ENCODE results near the gene UPK2.

Gene UPK2

GRCh38 chr11:118915941-118916841 is 39.9 kb upstream of the UPK2 start:
- Histone ChIP-seq H3K27ac (peak overlapping the region; percentile 85), H3K36me3 (ENCODE audit: insufficient read depth, low read length) (no peaks in the 10 kb centered on the region), H3K4me3 (no peak overlapping the region), H3K9ac (ENCODE audit: insufficient read length) (no peak overlapping the region), H3K9me3 (ENCODE audit: low read depth, low read length) (no peaks in the 10 kb centered on the region)
- TF ChIP-seq POLR2AphosphoS5 (IDR thresholded peaks at IDR 0.05; ENCODE audit: borderline replicate concordance, low read depth, low read length) (no peak), EZH2 (IDR thresholded peaks at IDR 0.05) (no peak), FOXP2 (optimal IDR thresholded peaks at IDR 0.05; ENCODE audit: control extremely low read depth, extremely low read length, insufficient read depth) (no peak)
- no peak for DNase-seq (ENCODE audit: low read depth, low spot score)

- H3K4me3 ChIP-seq, result peak overlapping the region; percentile 71; the same call in 1 of the 2 replicates
- H3K27ac ChIP-seq, result peak overlapping the region; percentile 85
- no peak for TF ChIP-seq FOXP2 (optimal IDR thresholded peaks at IDR 0.05; ENCODE audit: control extremely low read depth, extremely low read length, insufficient read depth)
- H3K36me3 ChIP-seq (ENCODE audit: insufficient read depth, low read length), result no peaks in the 10 kb centered on the region
- no peak for DNase-seq (ENCODE audit: low read depth, low spot score)
- H3K9me3 ChIP-seq (ENCODE audit: low read depth, low read length), result no peaks in the 10 kb centered on the region
- no peak overlapping the region for H3K9ac ChIP-seq (ENCODE audit: insufficient read length)
These were observed 39.2 kb upstream of the UPK2 start for GRCh38 chr11:118916842-118917388.

DNA sequence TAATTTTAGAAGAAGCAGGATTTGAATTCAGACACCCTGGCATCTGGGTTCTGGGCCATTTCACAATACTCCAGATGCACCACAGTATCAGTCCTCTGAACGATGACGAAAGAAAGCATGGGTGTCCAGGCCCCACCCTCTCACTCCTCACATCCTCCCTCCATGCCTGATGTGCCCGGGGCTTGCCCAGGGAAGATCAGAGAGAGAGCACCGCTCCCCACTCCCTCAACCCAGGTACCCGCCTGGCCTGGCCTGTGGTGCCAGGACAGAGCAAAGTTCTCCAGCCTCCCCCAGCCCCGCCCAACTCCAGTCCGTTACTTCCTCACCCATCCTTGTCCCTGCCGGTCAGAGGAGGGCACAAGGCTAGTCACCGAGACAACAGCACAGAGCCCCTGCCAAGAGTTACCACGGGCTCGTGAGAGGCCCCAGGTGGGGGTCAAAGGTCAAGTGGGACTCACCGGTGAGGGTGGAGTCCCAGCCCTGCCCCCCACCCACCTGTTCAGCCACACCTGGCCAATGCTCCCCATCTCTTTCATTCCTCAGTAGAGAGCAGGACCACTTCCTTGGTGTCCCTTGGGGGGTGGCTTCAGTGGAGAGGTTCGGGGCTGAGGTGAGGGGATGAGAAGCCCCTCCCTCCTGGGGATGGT is 38.5 kb upstream of the UPK2 start:
- peak overlapping the region; percentile 23 for H3K9ac ChIP-seq (ENCODE audit: insufficient read length)
- TF ChIP-seq POLR2AphosphoS5 (IDR thresholded peaks at IDR 0.05; ENCODE audit: borderline replicate concordance, low read depth, low read length) (no peak), EZH2 (IDR thresholded peaks at IDR 0.05) (no peak), FOXP2 (optimal IDR thresholded peaks at IDR 0.05; ENCODE audit: control extremely low read depth, extremely low read length, insufficient read depth) (no peak)
- DNase-seq (ENCODE audit: low read depth, low spot score), result no peak
- peak overlapping the region; percentile 85 for H3K27ac ChIP-seq
- H3K9me3 ChIP-seq (ENCODE audit: low read depth, low read length), result no peaks in the 10 kb centered on the region
- H3K36me3 ChIP-seq (ENCODE audit: insufficient read depth, low read length), result no peaks in the 10 kb centered on the region
- peak overlapping the region; percentile 71 for H3K4me3 ChIP-seq

- no peaks in the 10 kb centered on the region for H3K36me3 ChIP-seq (ENCODE audit: insufficient read depth, low read length)
- no peak for DNase-seq (ENCODE audit: low read depth, low spot score)
- H3K9me3 ChIP-seq (ENCODE audit: low read depth, low read length), result no peaks in the 10 kb centered on the region
- TF ChIP-seq EZH2 (IDR thresholded peaks at IDR 0.05), result no peak
- TF ChIP-seq FOXP2 (optimal IDR thresholded peaks at IDR 0.05; ENCODE audit: control extremely low read depth, extremely low read length, insufficient read depth), result peak; percentile 96
- peak overlapping the region; percentile 51 for H3K9ac ChIP-seq (ENCODE audit: insufficient read length)
- H3K27ac ChIP-seq, result peak overlapping the region; percentile 85
- H3K4me3 ChIP-seq, result peak overlapping the region; percentile 71
These were observed 37.9 kb upstream of the UPK2 start for GRCh38 chr11:118918128-118918685.

GRCh38 chr11:118918686-118919280 is 37.3 kb upstream of the UPK2 start:
- peak overlapping the region; percentile 71 for H3K4me3 ChIP-seq
- DNase-seq (ENCODE audit: low read depth, low spot score), result no peak
- peak overlapping the region; percentile 51 for H3K9ac ChIP-seq (ENCODE audit: insufficient read length)
- H3K9me3 ChIP-seq (ENCODE audit: low read depth, low read length), result no peaks in the 10 kb centered on the region
- peak overlapping the region; percentile 85 for H3K27ac ChIP-seq
- TF ChIP-seq EZH2 (IDR thresholded peaks at IDR 0.05), result no peak
- no peak for TF ChIP-seq POLR2AphosphoS5 (IDR thresholded peaks at IDR 0.05; ENCODE audit: borderline replicate concordance, low read depth, low read length)
- TF ChIP-seq FOXP2 (optimal IDR thresholded peaks at IDR 0.05; ENCODE audit: control extremely low read depth, extremely low read length, insufficient read depth), result no peak
- H3K36me3 ChIP-seq (ENCODE audit: insufficient read depth, low read length), result no peaks in the 10 kb centered on the region

- Histone ChIP-seq H3K36me3 (ENCODE audit: insufficient read depth, low read length) (no peaks in the 10 kb centered on the region), H3K9ac (ENCODE audit: insufficient read length) (peak overlapping the region; percentile 0), H3K4me3 (peak overlapping the region; percentile 73), H3K9me3 (ENCODE audit: low read depth, low read length) (no peaks in the 10 kb centered on the region), H3K27ac (peak overlapping the region; percentile 63)
- TF ChIP-seq EZH2 (IDR thresholded peaks at IDR 0.05), result no peak
- peak; percentile 85 for TF ChIP-seq FOXP2 (optimal IDR thresholded peaks at IDR 0.05; ENCODE audit: control extremely low read depth, extremely low read length, insufficient read depth)
- no peak for DNase-seq (ENCODE audit: low read depth, low spot score)
These were observed 34.8 kb upstream of the UPK2 start for GRCh38 chr11:118921121-118921928.

DNA sequence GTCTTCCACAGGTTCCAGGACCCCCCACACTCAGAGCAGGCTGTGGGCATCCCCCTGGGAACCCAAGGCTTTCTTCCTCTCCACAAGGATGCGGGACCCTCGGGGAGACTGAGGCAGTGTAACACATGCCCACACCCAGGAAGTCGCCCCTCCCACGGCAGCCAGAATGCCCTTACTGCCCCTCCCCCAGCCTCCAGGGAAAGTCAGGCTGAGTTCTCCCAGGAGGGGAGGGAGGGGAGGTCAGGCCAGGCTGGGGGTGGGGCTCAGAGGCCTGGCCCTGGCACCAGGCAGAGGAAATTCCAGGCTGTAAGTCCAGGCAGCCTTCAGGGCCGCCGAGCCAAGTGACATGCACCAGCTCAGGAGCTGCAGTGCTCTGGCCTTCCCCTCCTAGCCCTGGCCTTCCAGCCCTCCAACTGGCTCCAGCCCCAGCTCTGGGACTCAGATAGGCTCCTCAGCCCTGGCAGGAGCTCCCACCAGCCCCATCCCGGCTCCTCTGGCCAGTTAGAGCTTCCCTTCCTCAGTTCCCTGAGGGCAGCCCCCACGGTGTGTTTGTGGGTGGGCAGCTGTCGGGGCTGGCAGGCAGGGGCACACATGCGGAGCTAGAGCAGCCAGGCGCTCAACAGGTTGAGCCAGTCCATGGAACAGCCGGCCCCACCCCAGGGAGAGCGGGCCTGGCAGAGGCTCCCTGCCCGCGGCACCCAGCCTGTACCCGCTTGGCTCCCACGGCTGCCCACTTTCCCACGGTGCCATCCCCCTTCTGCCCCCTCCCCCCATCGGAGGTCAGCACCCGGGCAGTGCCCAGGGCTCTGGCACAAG is 34.0 kb upstream of the UPK2 start:
- H3K4me3 ChIP-seq, result peak overlapping the region; percentile 90
- H3K9me3 ChIP-seq (ENCODE audit: low read depth, low read length), result no peaks in the 10 kb centered on the region
- peak overlapping the region; percentile 63; the same call in 1 of the 2 replicates for H3K27ac ChIP-seq
- TF ChIP-seq POLR2AphosphoS5 (IDR thresholded peaks at IDR 0.05; ENCODE audit: borderline replicate concordance, low read depth, low read length) (no peak), FOXP2 (optimal IDR thresholded peaks at IDR 0.05; ENCODE audit: control extremely low read depth, extremely low read length, insufficient read depth) (no peak), EZH2 (IDR thresholded peaks at IDR 0.05) (no peak)
- DNase-seq (ENCODE audit: low read depth, low spot score), result no peak
- H3K9ac ChIP-seq (ENCODE audit: insufficient read length), result peak overlapping the region; percentile 33
- no peaks in the 10 kb centered on the region for H3K36me3 ChIP-seq (ENCODE audit: insufficient read depth, low read length)
